A549 (cell line): ENCODE measurements around the gene FBXL7.

Experiments
- CEBPB ChIP-seq, 2 experiments: fragments of >200 bp in 1 of 2; sonication (Bioruptor Twin) in 1 of 2; formaldehyde crosslinking in 1 of 2; IDR thresholded peaks; 2 replicates each; pipeline ENCODE4 v1.6.1; 2012 to 2016
- POLR2A ChIP-seq: IDR thresholded peaks from 2 replicates; pipeline ENCODE4 v1.6.1; 2012; ENCODE audit warnings: mild to moderate bottlenecking, low read length
- SMC3 ChIP-seq: fragments of >200 bp; sonication (Bioruptor Twin); formaldehyde crosslinking; IDR thresholded peaks from 3 replicates; pipeline ENCODE4 v1.6.1; 2018; ENCODE audit warnings: inconsistent platforms
- TF ChIP-seq, protein P1 (sequence below): fragments of 250-450 bp; sonication (Bioruptor Pico); IDR thresholded peaks from 2 replicates; pipeline ENCODE4 v1.5.0; 2021; ENCODE audit warnings: mild to moderate bottlenecking, moderate library complexity, borderline replicate concordance
- TF ChIP-seq, protein P2 (sequence below): fragments of >200 bp; sonication (Bioruptor Twin); formaldehyde crosslinking; IDR thresholded peaks from 3 replicates; pipeline ENCODE4 v1.5.1; 2016

DNA sequence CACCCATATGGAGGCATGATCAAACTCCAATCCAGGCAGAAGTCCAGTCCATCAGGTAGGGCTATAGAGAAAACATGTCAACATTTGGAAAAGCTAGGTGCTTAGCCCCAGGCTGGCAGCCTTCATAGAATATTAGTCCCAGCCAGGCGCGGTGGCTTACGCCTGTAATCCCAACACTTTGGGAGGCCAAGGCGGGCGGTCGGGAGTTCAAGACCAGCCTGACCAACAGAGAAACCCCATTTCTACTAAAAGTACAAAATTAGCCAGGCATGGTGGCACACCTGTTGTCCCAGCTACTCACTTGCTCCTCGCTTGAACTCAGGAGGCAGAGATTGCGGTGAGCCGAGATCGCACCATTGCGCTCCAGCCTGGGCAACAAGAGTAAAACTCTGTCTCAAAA is 393.9 kb downstream of the FBXL7 start:
- no peak for TF ChIP-seq POLR2A
- TF ChIP-seq, protein P1, sequence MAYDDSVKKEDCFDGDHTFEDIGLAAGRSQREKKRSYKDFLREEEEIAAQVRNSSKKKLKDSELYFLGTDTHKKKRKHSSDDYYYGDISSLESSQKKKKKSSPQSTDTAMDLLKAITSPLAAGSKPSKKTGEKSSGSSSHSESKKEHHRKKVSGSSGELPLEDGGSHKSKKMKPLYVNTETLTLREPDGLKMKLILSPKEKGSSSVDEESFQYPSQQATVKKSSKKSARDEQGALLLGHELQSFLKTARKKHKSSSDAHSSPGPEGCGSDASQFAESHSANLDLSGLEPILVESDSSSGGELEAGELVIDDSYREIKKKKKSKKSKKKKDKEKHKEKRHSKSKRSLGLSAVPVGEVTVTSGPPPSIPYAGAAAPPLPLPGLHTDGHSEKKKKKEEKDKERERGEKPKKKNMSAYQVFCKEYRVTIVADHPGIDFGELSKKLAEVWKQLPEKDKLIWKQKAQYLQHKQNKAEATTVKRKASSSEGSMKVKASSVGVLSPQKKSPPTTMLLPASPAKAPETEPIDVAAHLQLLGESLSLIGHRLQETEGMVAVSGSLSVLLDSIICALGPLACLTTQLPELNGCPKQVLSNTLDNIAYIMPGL (CRISPR knock-in tag) = no peak
- TF ChIP-seq, protein P2, sequence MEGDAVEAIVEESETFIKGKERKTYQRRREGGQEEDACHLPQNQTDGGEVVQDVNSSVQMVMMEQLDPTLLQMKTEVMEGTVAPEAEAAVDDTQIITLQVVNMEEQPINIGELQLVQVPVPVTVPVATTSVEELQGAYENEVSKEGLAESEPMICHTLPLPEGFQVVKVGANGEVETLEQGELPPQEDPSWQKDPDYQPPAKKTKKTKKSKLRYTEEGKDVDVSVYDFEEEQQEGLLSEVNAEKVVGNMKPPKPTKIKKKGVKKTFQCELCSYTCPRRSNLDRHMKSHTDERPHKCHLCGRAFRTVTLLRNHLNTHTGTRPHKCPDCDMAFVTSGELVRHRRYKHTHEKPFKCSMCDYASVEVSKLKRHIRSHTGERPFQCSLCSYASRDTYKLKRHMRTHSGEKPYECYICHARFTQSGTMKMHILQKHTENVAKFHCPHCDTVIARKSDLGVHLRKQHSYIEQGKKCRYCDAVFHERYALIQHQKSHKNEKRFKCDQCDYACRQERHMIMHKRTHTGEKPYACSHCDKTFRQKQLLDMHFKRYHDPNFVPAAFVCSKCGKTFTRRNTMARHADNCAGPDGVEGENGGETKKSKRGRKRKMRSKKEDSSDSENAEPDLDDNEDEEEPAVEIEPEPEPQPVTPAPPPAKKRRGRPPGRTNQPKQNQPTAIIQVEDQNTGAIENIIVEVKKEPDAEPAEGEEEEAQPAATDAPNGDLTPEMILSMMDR = no peak
- no peak for TF ChIP-seq SMC3
- TF ChIP-seq CEBPB (IDR thresholded peaks at IDR 0.05) = no peak
